GM18907 (cell line): Measurements from ENCODE around the gene SFPQ.
"Not testable (repeated sequence)": the region's sequence is repeated elsewhere in the genome, so short reads cannot be mapped to it uniquely, and the experiment has no call there.

Experiments
- ATAC-seq: cut with Tn5 transposase; IDR thresholded peaks from one replicate; pipeline ENCODE4 v1.9.1; 2021; ENCODE audit warnings: mild to moderate bottlenecking, moderate library complexity; ENCODE audit not compliant: unreplicated experiment

The SFPQ gene

DNA sequence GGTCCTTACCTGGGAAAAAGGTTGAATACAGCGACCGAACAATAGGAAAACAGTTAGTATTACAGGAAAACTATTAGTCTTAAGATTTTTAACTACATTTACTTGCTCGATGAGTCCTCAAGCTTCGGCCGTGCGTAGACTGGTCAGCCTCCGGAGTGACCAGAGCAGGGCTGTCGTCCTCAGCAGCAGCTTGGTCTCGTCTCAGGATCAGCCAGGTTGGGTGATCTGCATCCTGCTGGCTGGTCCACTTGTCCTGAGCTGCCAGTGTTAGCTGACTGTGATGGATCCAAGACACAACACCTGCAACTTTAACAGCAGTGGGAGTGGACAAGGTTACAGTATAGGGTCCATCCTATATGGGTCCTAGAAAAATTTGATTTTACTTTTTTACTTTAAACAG, 50.2 kb downstream of the SFPQ start:
- ATAC-seq = not testable (repeated sequence)

DNA sequence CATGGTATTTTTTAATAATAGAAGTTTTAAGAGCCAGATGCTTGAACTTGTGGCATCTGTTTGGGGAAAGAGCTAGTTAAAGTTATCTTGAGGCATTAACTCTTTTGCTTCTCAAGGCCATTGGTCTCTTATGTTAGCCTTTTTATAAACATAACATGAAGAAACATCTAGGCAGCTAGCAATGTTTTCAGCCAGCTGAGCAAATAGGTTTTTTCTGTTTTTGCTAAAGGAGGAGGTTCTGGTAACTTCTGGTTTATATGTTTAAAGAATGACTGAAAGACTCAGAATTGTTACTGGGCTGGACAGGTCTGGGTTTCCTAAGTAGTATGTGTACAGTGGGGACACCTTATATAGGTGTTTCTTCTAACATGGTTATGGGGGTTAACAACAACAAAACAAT, 50.7 kb downstream of the SFPQ start:
- ATAC-seq = not testable (repeated sequence)

DNA sequence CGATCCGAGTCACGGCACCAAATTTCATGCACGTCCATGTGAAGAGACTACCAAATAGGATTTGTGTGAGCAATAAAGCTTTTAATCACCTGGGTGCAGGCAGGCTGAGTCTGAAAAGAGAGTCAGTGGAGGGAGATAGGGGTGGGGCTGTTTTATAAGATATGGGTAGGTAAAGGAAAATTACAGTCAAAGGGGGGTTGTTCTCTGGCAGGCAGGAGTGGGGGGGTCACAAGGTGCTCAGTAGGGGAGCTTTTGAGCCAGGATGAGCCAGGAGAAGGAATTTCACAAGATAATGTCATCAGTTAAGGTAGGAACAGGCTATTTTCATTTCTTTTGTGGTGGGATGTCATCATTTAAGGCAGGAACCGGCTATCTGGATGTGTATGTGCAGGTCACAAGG, 55.4 kb downstream of the SFPQ start:
- not testable (repeated sequence) for ATAC-seq

DNA sequence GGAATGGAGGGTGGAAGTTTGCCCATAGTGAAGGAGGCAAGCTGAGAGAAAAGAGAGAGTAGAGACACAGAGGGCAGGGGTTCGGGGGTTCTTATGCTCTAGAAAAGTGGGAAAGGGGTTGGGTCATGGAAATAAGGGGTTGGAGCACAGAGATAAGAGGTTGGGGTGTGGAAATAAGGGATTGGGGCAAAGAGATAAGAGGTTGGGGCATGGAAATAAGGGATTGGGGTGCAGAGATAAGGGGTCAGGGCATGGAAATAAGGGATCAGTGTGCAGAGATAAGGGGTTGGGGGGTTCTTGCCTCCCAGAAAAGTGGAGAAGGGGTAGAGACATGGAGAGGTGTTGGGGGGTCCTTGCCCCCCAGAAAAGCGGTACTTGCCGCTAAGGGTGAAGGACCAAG, 56.2 kb downstream of the SFPQ start:
- ATAC-seq = no peak
